Tibial artery (tissue), 4 donors: ENCODE data around the gene PRXL2B.

Source experiments
- DNase-seq, 2 donors: peaks; one replicate each; pipeline ENCODE4 v3.0.0-alpha.2; 2019
- H3K27ac ChIP-seq, 2 donors: fragments of 200-600 bp; sonication (generic) in 1 of 2; 1 replicate in 1 of 2; 2 replicates in 1 of 2; pipeline ENCODE4 v1.5.1; 2018 to 2019; ENCODE audit warnings: mild to moderate bottlenecking in 1 of 2
- H3K27me3 ChIP-seq, 2 donors: fragments of 200-600 bp; sonication (generic) in 1 of 2; one replicate each; pipeline versions ENCODE4 v1.5.1 to v1.6.0; 2016 to 2019
- H3K36me3 ChIP-seq, 3 donors: fragments of 200-600 bp; sonication (generic) in 2 of 3; one replicate each; pipeline ENCODE4 v1.5.1; 2016 to 2019; ENCODE audit warnings: mild to moderate bottlenecking in 2 of 3
- H3K4me1 ChIP-seq, 4 donors: fragments of 200-600 bp; sonication (generic) in 2 of 4; 1 replicate in 3 of 4; 2 replicates in 1 of 4; pipeline ENCODE4 v1.5.1; 2016 to 2019
- H3K4me3 ChIP-seq, 2 donors: fragments of 200-600 bp; sonication (generic) in 1 of 2; 1 replicate in 1 of 2; 2 replicates in 1 of 2; pipeline ENCODE4 v1.5.1; 2018 to 2019; ENCODE audit warnings: mild to moderate bottlenecking in 2 of 2
- H3K9me3 ChIP-seq, 3 donors: fragments of 200-600 bp; sonication (generic) in 1 of 3; one replicate each; pipeline ENCODE4 v1.5.1; 2016 to 2019
- CTCF ChIP-seq, 2 experiments: fragments of 200-600 bp in 1 of 2; fragments of 450-650 bp in 1 of 2; IDR thresholded peaks; one replicate each; pipeline ENCODE4 v1.5.1; 2017 to 2019; ENCODE audit warnings: antibody characterized with exemption in 2 of 2, mild to moderate bottlenecking in 1 of 2, moderate library complexity in 1 of 2
- intact Hi-C: fragments of 100-400 bp; cut with DNase I; formaldehyde crosslinking; loops from one replicate; pipeline ENCODE4 v1.15.0; 2023; ENCODE audit warnings: low total_unique reads

Gene PRXL2B

GRCh38 chr1:2540816-2541492 lies 45.6 kb upstream of the PRXL2B start:
- Histone ChIP-seq H3K4me1 (peaks cover 0 to 36% (median 10%) of the 10 kb centered on the region in 4 donors), H3K27ac (no peak overlapping the region), H3K9me3 (no peaks in the 10 kb centered on the region), H3K36me3 (no peaks in the 10 kb centered on the region), H3K27me3 (peaks cover 0 to 69% of the 10 kb centered on the region in 2 donors), H3K4me3 (no peak overlapping the region)
- no peak for DNase-seq
- TF ChIP-seq CTCF (IDR thresholded peaks at IDR 0.05): no peak
- intact Hi-C loops: no loop called here

GRCh38 chr1:2541619-2542245 lies 44.8 kb upstream of the PRXL2B start:
- H3K27ac ChIP-seq: no peak overlapping the region
- no peak for TF ChIP-seq CTCF (IDR thresholded peaks at IDR 0.05)
- peaks cover 0 to 75% of the 10 kb centered on the region in 2 donors for H3K27me3 ChIP-seq
- H3K36me3 ChIP-seq: no peaks in the 10 kb centered on the region
- DNase-seq: no peak
- H3K4me1 ChIP-seq: peaks cover 0 to 44% (median 18%) of the 10 kb centered on the region in 4 donors
- intact Hi-C loops: no loop called here
- no peak overlapping the region for H3K4me3 ChIP-seq
- H3K9me3 ChIP-seq: no peaks in the 10 kb centered on the region

- no peak overlapping the region for H3K27ac ChIP-seq
- H3K4me1 ChIP-seq: peaks cover 0 to 51% (median 25%) of the 10 kb centered on the region in 4 donors
- no peaks in the 10 kb centered on the region for H3K9me3 ChIP-seq
- DNase-seq: no peak
- H3K36me3 ChIP-seq: no peaks in the 10 kb centered on the region
- no peak for TF ChIP-seq CTCF (IDR thresholded peaks at IDR 0.05)
- H3K27me3 ChIP-seq: peaks cover 0 to 82% of the 10 kb centered on the region in 2 donors
- intact Hi-C loops: no loop called here
- no peak overlapping the region for H3K4me3 ChIP-seq
Measured at GRCh38 chr1:2542246-2542915, 44.2 kb upstream of the PRXL2B start.

- intact Hi-C loops: no loop called here
- Histone ChIP-seq H3K9me3 (no peaks in the 10 kb centered on the region), H3K4me3 (no peak overlapping the region), H3K27me3 (peaks cover 0 to 78% of the 10 kb centered on the region in 2 donors), H3K4me1 (peaks cover 0 to 61% (median 35%) of the 10 kb centered on the region in 4 donors), H3K27ac (no peak overlapping the region), H3K36me3 (no peaks in the 10 kb centered on the region)
- no peak for TF ChIP-seq CTCF (IDR thresholded peaks at IDR 0.05)
- no peak for DNase-seq
Measured at GRCh38 chr1:2543543-2544092, 43.0 kb upstream of the PRXL2B start.

GRCh38 chr1:2544093-2544874 lies 42.3 kb upstream of the PRXL2B start:
- intact Hi-C loops: no loop called here
- H3K4me1 ChIP-seq: peaks cover 0 to 68% (median 41%) of the 10 kb centered on the region in 4 donors
- DNase-seq: no peak
- H3K36me3 ChIP-seq: no peaks in the 10 kb centered on the region
- no peak overlapping the region for H3K27ac ChIP-seq
- no peaks in the 10 kb centered on the region for H3K9me3 ChIP-seq
- H3K4me3 ChIP-seq: no peak overlapping the region
- no peak for TF ChIP-seq CTCF (IDR thresholded peaks at IDR 0.05)
- peaks cover 0 to 73% of the 10 kb centered on the region in 2 donors for H3K27me3 ChIP-seq
